Keratinocyte (primary cell): Measurements from ENCODE around the gene ZSWIM6. TPM values are rescaled to one million over a fixed set of nuclear protein-coding genes. Genes with fewer than 3 reads are reported as not detected.

Source experiments
- DNase-seq: peaks from one replicate; pipeline ENCODE4 v3.0.0-alpha.2; 2011; ENCODE audit warnings: low read depth, missing footprints, low spot score
- FAIRE-seq: peaks from 2 replicates; lab custom pipeline; 2011; peaks lifted over from hg19 to GRCh38; lab: Jason Lieb, UNC
- H2AFZ ChIP-seq: 2 replicates; pipeline ENCODE4 v1.6.0; 2012; ENCODE audit warnings: low read length, control low read depth, inconsistent platforms; ENCODE audit not compliant: control insufficient read depth
- H3K27ac ChIP-seq: 2 replicates; pipeline ENCODE4 v1.5.1; 2011; ENCODE audit warnings: low read length; ENCODE audit not compliant: control insufficient read depth, insufficient read depth
- H3K27me3 ChIP-seq: 3 replicates; pipeline ENCODE4 v1.6.0; 2011; ENCODE audit warnings: low read length; ENCODE audit not compliant: control insufficient read depth, insufficient read depth; ENCODE audit errors: extremely low read depth
- H3K36me3 ChIP-seq, 2 experiments: 2 replicates in 1 of 2; 3 replicates in 1 of 2; pipeline ENCODE4 v1.5.1; 2011; ENCODE audit warnings: low read length in 2 of 2, mild to moderate bottlenecking in 1 of 2; ENCODE audit not compliant: control insufficient read depth in 2 of 2, insufficient read depth in 2 of 2; ENCODE audit errors: extremely low read depth in 1 of 2
- H3K4me1 ChIP-seq: 3 replicates; pipeline ENCODE4 v1.5.1; 2011; ENCODE audit warnings: low read length; ENCODE audit not compliant: control insufficient read depth, insufficient read depth; ENCODE audit errors: extremely low read depth
- H3K4me2 ChIP-seq: 3 replicates; pipeline ENCODE4 v1.6.0; 2011; ENCODE audit warnings: low read depth, low read length; ENCODE audit not compliant: control insufficient read depth, insufficient read depth; ENCODE audit errors: extremely low read depth
- H3K4me3 ChIP-seq, 3 experiments: fragments of 200-600 bp in 1 of 3; sonication (generic) in 1 of 3; 2 replicates in 2 of 3; 3 replicates in 1 of 3; pipeline ENCODE4 v1.5.1; 2011 to 2016; ENCODE audit warnings: low read length in 3 of 3, mild to moderate bottlenecking in 3 of 3, control low read depth in 2 of 3, inconsistent platforms in 1 of 3, low read depth in 1 of 3, mixed read lengths in 1 of 3, mixed run types in 1 of 3, moderate library complexity in 1 of 3; ENCODE audit not compliant: control insufficient read depth in 2 of 3, insufficient read depth in 2 of 3; ENCODE audit errors: extremely low read depth in 1 of 3
- H3K79me2 ChIP-seq: 2 replicates; pipeline ENCODE4 v1.6.0; 2012; ENCODE audit warnings: low read length; ENCODE audit not compliant: control insufficient read depth, insufficient read depth
- H3K9ac ChIP-seq: 3 replicates; pipeline ENCODE4 v1.6.0; 2011; ENCODE audit warnings: low read length; ENCODE audit not compliant: control insufficient read depth, insufficient read depth; ENCODE audit errors: extremely low read depth
- H3K9me1 ChIP-seq: 3 replicates; pipeline ENCODE4 v1.6.0; 2011; ENCODE audit warnings: low read length; ENCODE audit not compliant: control insufficient read depth, insufficient read depth; ENCODE audit errors: extremely low read depth
- H3K9me3 ChIP-seq: 2 replicates; pipeline ENCODE4 v1.5.1; 2012; ENCODE audit warnings: low read depth, low read length; ENCODE audit not compliant: control insufficient read depth
- H4K20me1 ChIP-seq: 3 replicates; pipeline ENCODE4 v1.6.0; 2011; ENCODE audit warnings: low read length; ENCODE audit not compliant: control insufficient read depth, insufficient read depth; ENCODE audit errors: extremely low read depth
- EZH2 ChIP-seq: IDR thresholded peaks from one replicate; pipeline ENCODE4 v1.6.1; 2012; ENCODE audit warnings: inconsistent platforms, mild to moderate bottlenecking, low read length, moderate library complexity
- dilution Hi-C: fragments of 300-500 bp; cut with MboI; formaldehyde crosslinking; loops from one replicate; pipeline ENCODE4 v1.7.0; 2020; ENCODE audit warnings: low sequenced_read_pairs; ENCODE audit not compliant: extremely low pct_ligation_motif_present
- polyA plus RNA-seq, 5 experiments: library from polyadenylated mRNA; depleted of rRNA in 3 of 5; stranded (reverse) in 3 of 5; stranded (forward) in 1 of 5; unstranded in 1 of 5; fragments of >200 nt; gene quantifications; 1 replicate in 1 of 5; 2 replicates in 3 of 5; 3 replicates in 1 of 5; pipeline versions ENCODE4 v1.2.1 to v1.2.3, GENCODE V29; 2011 to 2012; ENCODE audit warnings: missing spikeins in 2 of 5, low read depth in 1 of 5, low replicate concordance in 1 of 5
- TF ChIP-seq, protein P1 (sequence below), 3 experiments: IDR thresholded peaks in 1 of 3; conservative IDR thresholded peaks in 1 of 3; optimal IDR thresholded peaks in 1 of 3; 2 replicates in 2 of 3; 3 replicates in 1 of 3; pipeline versions ENCODE3 to v1.5.1; 2011; ENCODE audit warnings: low read length in 3 of 3, mild to moderate bottlenecking in 3 of 3, moderate library complexity in 2 of 3, control low read depth in 1 of 3, inconsistent platforms in 1 of 3; ENCODE audit not compliant: insufficient read depth in 2 of 3; ENCODE audit errors: extremely low read depth in 1 of 3

The ZSWIM6 gene
- polyA plus RNA-seq, 1 donor (not counting 4 experiments of a cell fraction or from before 2014, with no cell fraction given): 9.9 TPM

DNA sequence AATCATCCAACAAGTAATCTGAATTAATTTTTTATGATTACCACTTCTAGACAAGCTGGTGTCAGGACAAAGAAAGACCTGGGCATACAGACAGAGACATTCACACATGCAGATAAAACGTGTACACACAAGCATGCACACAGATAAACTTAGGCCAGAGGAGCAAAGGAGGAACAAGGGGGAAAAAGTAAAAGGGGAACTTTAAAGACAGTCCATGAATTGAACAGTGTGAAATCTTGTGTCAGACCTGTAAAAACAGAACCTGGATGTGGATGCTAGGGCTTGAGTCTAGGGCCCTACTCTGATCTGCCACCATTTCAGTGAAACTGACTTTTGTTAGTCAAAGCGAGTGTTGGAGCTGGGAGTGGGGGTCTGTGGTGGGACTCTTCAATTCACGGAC is 11.2 kb upstream of the ZSWIM6 start:
- H3K9me1 ChIP-seq: no peaks in the 10 kb centered on the region
- H3K79me2 ChIP-seq: no peaks in the 10 kb centered on the region
- H3K36me3 ChIP-seq: no peaks in the 10 kb centered on the region
- FAIRE-seq: peak; percentile 67
- DNase-seq: no peak
- no peaks in the 10 kb centered on the region for H4K20me1 ChIP-seq
- dilution Hi-C loops: no loop called here
- no peak for TF ChIP-seq EZH2
- TF ChIP-seq, protein P1, sequence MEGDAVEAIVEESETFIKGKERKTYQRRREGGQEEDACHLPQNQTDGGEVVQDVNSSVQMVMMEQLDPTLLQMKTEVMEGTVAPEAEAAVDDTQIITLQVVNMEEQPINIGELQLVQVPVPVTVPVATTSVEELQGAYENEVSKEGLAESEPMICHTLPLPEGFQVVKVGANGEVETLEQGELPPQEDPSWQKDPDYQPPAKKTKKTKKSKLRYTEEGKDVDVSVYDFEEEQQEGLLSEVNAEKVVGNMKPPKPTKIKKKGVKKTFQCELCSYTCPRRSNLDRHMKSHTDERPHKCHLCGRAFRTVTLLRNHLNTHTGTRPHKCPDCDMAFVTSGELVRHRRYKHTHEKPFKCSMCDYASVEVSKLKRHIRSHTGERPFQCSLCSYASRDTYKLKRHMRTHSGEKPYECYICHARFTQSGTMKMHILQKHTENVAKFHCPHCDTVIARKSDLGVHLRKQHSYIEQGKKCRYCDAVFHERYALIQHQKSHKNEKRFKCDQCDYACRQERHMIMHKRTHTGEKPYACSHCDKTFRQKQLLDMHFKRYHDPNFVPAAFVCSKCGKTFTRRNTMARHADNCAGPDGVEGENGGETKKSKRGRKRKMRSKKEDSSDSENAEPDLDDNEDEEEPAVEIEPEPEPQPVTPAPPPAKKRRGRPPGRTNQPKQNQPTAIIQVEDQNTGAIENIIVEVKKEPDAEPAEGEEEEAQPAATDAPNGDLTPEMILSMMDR (optimal IDR thresholded peaks at IDR 0.05 in 1 of 3, IDR thresholded peaks at IDR 0.05 in 1 of 3, conservative IDR thresholded peaks at IDR 0.05 in 1 of 3; ENCODE audit: extremely low read depth in 1 of 3, insufficient read depth in 2 of 3, low read length in 3 of 3): no peak
- H2AFZ ChIP-seq: no peak overlapping the region
- H3K27me3 ChIP-seq: no peaks in the 10 kb centered on the region
- H3K27ac ChIP-seq: no peak overlapping the region
- no peak overlapping the region for H3K9ac ChIP-seq
- peaks cover 11% of the 10 kb centered on the region for H3K4me1 ChIP-seq
- no peak overlapping the region for H3K4me3 ChIP-seq
- H3K4me2 ChIP-seq: no peak overlapping the region
- H3K9me3 ChIP-seq: no peaks in the 10 kb centered on the region

DNA sequence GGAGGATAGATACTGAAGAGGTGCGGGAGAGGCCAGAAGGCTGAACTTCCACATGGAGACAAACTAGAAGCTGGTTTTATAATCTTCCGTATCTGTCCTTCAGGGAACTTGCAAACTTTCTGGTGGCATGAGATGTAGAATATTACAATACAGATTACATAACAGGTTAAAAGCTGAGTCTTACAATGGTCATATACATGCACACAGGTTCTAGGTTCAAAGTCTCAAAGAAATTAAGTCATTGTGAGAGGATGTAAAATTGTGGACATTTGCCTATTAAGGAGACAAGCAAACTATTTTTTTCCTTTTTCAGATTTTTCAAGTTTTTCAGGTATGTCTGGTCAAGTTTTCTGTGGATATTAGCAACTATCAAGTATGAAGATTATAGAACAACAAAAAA is 10.4 kb upstream of the ZSWIM6 start:
- TF ChIP-seq, protein P1 (optimal IDR thresholded peaks at IDR 0.05 in 1 of 3, IDR thresholded peaks at IDR 0.05 in 1 of 3, conservative IDR thresholded peaks at IDR 0.05 in 1 of 3; ENCODE audit: extremely low read depth in 1 of 3, insufficient read depth in 2 of 3, low read length in 3 of 3): no peak
- no peak for TF ChIP-seq EZH2
- Histone ChIP-seq H3K9me1 (no peaks in the 10 kb centered on the region), H3K4me3 (no peak overlapping the region), H2AFZ (no peak overlapping the region), H3K27me3 (no peaks in the 10 kb centered on the region), H4K20me1 (no peaks in the 10 kb centered on the region), H3K4me1 (peaks cover 11% of the 10 kb centered on the region), H3K9me3 (no peaks in the 10 kb centered on the region), H3K4me2 (no peak overlapping the region), H3K27ac (no peak overlapping the region), H3K79me2 (no peaks in the 10 kb centered on the region), H3K36me3 (no peaks in the 10 kb centered on the region), H3K9ac (no peak overlapping the region)
- dilution Hi-C loops: no loop called here
- DNase-seq (no peak), FAIRE-seq (no peak)
